HG03460 (cell line): ENCODE results near the gene UMAD1.

Source experiments
- ATAC-seq: cut with Tn5 transposase; IDR thresholded peaks from one replicate; pipeline ENCODE4 v1.9.1; 2021; ENCODE audit not compliant: unreplicated experiment

The UMAD1 gene

DNA sequence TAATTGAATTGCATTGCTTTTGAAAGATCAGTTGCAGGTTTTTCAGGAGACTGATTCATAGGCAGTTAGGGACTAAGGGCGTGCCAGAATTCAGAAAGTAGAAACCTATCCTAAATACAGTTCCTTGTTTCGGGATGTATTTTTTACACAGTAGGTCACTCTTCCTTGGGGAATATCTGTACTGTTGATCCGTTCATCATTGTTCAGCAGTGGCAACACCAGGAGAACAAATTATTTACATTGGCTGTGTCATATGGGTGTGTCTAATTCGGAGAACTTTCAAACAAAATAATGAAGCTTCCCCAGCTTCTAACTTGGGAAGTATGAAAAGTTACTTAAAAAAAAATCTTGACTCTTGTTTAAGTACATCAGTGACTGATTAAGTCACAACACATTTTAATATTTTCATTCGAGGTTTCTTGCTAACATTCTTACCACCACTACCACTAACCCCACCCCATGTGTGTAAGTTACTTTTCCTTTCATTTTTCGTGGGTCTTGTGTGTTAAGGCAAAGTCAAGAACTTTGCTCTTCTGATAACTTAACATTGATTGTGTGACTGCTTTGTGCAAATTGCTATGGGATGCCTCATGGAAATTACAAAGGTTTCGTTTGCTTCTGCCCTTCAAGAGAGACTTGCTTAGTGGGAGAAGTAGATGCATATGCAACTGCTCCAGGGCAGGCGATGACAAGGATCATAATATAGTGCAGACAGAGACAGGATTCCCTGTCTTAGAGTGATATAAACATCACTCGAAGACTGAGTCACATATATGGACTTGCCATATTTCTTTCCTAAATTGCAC is 121.6 kb downstream of the UMAD1 start:
- peak; percentile 49 for ATAC-seq

GRCh38 chr7:7764520-7765396 is 124.2 kb downstream of the UMAD1 start:
- ATAC-seq, result no peak

- peak; percentile 73 for ATAC-seq
Observed at GRCh38 chr7:7765422-7765821, 124.9 kb downstream of the UMAD1 start.

GRCh38 chr7:7766671-7767070 is 126.1 kb downstream of the UMAD1 start:
- no peak for ATAC-seq

- no peak for ATAC-seq
Observed at GRCh38 chr7:7768977-7769709, 128.6 kb downstream of the UMAD1 start.

DNA sequence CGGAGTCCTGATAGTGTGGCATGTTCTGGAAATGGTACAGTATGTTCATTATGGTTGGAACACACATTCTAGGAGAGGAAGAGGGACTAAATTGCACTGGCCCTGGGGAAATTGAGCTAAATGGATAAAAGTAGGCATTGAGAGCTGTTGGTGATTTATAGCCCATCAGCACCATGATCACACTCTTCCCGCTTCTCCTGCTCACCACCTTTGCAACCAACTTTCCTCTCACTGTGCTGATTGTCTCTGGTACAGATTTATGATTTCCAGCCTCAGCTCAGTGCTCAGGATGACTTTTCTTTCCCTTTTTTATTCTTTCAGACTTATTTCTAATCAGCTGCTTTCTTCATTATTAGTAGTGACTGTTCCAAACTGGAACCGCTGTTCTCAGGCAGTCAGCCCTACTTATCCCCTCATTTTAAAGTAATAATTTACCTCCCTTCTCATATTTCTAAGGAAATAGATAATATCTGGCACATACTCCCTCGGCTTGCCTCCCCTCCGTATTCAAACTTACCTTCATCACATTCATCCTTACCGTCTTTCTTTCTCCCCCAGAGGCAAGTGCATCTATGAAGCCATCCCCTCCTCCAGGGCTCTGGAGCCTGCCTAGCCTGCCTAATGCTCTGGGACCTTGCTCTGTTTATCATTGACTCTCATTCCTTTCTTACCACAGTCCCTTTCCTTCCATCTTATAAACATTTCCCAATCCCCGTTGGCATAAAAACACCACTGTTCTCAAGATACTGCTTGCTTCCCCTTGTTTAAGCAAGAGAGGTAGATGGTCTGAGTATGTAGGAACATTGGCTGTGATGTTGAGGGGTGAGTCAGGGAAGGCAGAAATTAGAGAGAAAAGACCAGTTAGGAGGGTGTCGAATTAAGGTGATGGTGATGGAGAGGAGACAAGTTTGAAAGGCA is 129.4 kb downstream of the UMAD1 start:
- no peak for ATAC-seq

DNA sequence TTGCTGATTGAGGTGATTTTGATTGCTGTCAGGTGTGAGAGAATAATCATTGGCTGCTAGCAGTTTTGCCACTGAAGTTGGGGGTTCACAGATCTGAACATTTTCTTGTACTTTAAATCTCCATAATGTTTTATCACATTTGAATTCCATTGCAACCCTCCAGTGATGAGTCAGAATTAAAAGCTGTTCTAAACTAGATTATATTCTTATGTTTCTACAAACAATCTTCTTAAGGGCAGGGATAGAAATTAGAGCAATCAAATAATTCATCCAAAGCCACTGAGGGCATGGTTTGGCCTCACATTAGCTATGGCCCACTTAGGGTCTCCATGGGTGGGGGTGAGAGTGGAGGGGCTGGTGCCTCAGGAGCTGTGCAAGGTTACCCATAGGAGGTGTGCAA is 130.9 kb downstream of the UMAD1 start:
- no peak for ATAC-seq

DNA sequence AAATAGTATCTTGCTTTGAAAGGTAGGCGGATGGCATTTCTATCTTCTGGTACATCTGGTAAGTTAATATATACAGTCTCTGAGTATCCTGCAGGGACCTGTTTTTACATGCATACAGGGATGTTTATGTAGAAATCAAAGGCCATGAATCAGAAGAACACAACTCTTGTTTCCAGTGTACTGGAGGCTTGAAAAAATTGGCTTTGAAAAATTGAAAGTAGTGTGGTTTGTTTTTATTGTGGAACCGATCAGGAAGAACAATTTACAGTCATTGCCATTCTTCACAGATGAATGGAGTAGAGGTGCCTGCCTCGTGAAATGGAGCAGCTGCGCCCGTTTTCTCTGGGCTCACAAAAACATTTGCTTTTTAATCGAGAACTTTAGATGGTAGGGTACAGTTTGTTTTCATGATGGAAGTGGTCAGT is 131.9 kb downstream of the UMAD1 start:
- ATAC-seq, result no peak

GRCh38 chr7:7773334-7774309 is 133.1 kb downstream of the UMAD1 start:
- peak; percentile 66 for ATAC-seq

GRCh38 chr7:7779888-7780287 is 139.3 kb downstream of the UMAD1 start:
- ATAC-seq, result no peak

GRCh38 chr7:7783001-7783400 is 142.4 kb downstream of the UMAD1 start:
- ATAC-seq, result no peak

DNA sequence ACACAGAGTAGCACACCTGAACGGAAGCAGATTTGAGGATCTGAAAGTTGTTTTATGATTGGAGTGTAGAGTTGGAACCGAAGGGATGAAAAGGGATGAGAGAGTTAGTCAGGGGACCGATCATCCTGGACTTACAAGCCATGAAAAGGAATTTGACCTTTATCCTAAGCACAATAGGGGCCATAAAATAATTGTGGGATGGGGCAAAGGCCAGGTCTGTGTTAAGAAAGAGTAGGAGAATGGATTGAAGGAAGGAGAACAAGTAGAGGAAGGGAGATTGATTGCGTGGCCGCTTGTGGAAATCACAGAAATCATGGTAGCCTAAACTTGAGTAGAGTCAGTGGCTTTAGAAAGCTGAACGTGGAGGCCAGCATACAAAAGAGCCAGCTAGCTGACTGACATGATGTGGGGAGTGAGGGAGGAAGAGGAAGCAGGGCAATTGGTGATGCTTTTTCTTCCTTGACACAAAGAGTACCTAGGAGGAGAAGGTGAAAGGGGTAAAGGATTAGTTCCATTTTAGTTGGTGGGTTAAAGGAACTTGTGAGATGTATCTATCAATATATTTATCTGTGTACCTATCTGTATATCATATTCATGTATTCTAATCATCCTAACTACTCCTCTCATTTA is 144.9 kb downstream of the UMAD1 start:
- no peak for ATAC-seq

DNA sequence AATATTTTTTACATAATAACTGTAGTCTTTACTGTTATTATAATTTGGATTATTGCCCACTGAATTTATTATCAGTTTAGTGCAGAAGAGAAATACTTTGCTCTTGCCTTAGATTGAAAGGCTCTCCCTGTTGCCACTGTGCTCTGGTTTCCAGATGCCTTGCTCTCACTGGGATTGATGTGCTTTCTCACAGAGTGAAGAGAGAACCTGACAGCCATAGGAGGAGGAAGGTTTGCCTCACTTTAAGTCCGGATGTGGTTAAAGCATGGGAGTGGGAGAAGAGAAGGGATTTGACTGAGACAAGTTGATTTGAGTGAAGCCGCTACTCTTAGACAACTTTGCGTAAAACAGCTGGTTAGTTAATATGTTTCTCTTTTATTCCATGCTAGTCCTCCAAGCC is 146.0 kb downstream of the UMAD1 start:
- ATAC-seq, result no peak

DNA sequence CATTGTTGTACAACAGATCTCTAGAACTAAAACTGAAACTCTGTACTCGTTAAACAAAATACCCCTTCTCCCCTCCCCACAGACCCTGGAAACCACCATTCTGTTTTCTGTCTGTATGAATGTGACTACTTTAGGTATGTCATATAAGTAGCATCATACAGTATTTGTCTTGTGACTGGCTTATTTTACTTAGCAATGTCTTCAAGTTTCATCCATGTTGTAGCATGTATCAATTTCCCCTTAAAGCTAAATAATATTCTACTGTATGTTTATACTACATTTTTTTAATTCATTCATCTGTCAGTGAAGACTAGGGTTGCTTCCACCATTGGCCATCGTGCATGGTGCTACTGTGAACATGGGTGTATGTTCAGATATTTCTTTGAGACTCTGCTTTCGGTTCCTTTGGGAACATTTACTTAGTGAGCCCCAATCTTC is 149.0 kb downstream of the UMAD1 start:
- peak; percentile 89 for ATAC-seq

DNA sequence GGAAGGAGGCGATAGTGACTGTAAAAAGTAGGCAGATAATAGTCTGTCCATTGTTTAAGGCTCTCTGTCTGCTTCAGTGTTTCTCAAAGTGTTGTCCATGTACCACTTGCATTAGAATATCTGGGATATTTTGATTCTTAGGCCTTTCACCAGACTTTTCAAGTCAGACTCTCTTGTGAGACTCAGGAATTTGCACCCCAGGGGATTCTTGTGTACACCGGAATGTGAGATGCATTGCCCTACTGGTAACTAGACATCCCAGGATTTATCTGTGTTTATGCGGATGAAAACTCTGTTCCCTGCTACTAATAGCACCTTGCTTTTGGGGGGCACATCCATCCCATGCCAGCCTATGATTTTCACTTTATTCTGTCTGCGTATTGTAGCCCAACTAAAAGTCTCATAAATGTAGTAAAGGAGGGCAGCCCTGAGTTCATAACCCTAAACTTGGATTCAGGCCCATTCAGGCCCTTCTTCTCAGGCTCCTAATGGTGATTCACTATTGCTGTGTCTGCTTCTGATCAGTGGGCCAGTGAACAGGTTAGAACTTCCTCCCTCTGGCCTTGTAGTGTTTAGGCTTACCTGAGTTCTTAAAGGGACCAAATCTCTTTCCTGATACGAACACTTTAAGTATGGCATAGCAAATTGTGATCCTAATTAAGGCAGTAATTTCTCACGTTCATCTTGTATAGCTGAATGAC is 149.6 kb downstream of the UMAD1 start:
- no peak for ATAC-seq

GRCh38 chr7:7791523-7791922 is 151.0 kb downstream of the UMAD1 start:
- ATAC-seq, result no peak

DNA sequence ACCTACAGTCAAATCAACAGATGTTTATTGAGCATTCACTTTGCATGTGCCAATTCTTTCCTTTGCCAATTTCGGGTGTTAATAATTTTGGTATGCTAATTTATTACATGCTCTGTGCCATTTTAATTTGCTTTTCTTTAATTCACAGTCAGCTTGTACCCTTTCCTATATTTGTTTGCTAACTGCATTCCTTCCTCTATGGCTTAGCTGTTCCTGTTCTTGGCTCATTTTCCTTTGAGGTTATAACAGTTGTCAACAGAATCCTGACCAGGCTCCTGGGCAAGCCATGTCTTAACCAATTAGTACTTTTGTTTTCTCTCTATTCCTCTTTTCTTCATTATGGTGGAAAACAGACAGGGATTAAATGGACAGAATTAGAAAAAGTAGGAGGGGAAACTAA is 151.5 kb downstream of the UMAD1 start:
- no peak for ATAC-seq

- ATAC-seq, result no peak
Observed at GRCh38 chr7:7793249-7793648, 152.7 kb downstream of the UMAD1 start.
